GM12878 (cell line): ENCODE data around the gene CD96. TPM values are rescaled to one million over a fixed set of nuclear protein-coding genes. Genes with fewer than 3 reads are reported as not detected.

Source experiments
- ATAC-seq: fragments of 200-7000 bp; cut with Tn5 transposase; 3 replicates; pipeline ENCODE4 v1.9.1; 2020; ENCODE audit warnings: mild to moderate bottlenecking, moderate library complexity
- BruUV-seq: library from RNA; stranded (reverse); fragments of 400-500 nt; replicated peaks from 2 replicates; lab custom pipeline; 2021; lab: Mats Ljungman, UMichigan
- CTCF ChIA-PET: fragments of 300-600 bp; sonication (Branson Sonifier 250); formaldehyde crosslinking; extraction: SDS; loops from one replicate; lab custom pipeline; 2021; ENCODE audit warnings: inconsistent platforms; lab: Yijun Ruan, JAX
- POLR2A ChIA-PET: fragments of 350-600 bp; formaldehyde crosslinking; extraction: SDS; loops from one replicate; lab custom pipeline; 2021; ENCODE audit warnings: inconsistent platforms; lab: Charles Lee
- RAD21 ChIA-PET: fragments of 300-600 bp; sonication (Branson Sonifier 250); formaldehyde crosslinking; loops from one replicate; lab custom pipeline; 2023; ENCODE audit warnings: antibody characterized with exemption; ENCODE audit not compliant: unreplicated experiment; lab: Charles Lee
- SMC1A ChIA-PET: fragments of 300-600 bp; sonication (Branson Sonifier 250); formaldehyde crosslinking; loops from one replicate; lab custom pipeline; 2023; ENCODE audit not compliant: unreplicated experiment, uncharacterized antibody; lab: Charles Lee
- DNase-seq: peaks from one replicate; pipeline ENCODE4 v3.0.0-alpha.2; 2011; ENCODE audit warnings: low read depth, low spot score
- FAIRE-seq: peaks from 3 replicates; lab custom pipeline; 2011; peaks lifted over from hg19 to GRCh38; lab: Jason Lieb, UNC
- H2AFZ ChIP-seq: 2 replicates; pipeline ENCODE4 v1.6.0; 2011; ENCODE audit warnings: low read depth, low read length, control low read depth; ENCODE audit not compliant: control insufficient read depth
- H3K27ac ChIP-seq: 2 replicates; pipeline ENCODE4 v1.5.1; 2011; ENCODE audit warnings: control low read depth; ENCODE audit not compliant: control insufficient read depth, insufficient read depth
- H3K27me3 ChIP-seq, 2 experiments: replicated peaks in 1 of 2; 2 replicates each; pipeline versions ENCODE4 v1.6.0 to v1.6.1; 2011; ENCODE audit warnings: low read length in 1 of 2; ENCODE audit not compliant: control insufficient read depth in 2 of 2, insufficient read depth in 2 of 2
- H3K36me3 ChIP-seq, 2 experiments: 2 replicates each; pipeline ENCODE4 v1.5.1; 2011; ENCODE audit warnings: low read length in 1 of 2; ENCODE audit not compliant: control insufficient read depth in 2 of 2, insufficient read depth in 2 of 2
- H3K4me1 ChIP-seq: 2 replicates; pipeline ENCODE4 v1.6.1; 2011; ENCODE audit warnings: mild to moderate bottlenecking, low read length, moderate library complexity, mixed read lengths; ENCODE audit not compliant: control insufficient read depth, insufficient read depth
- H3K4me2 ChIP-seq: 2 replicates; pipeline ENCODE4 v1.6.0; 2011; ENCODE audit warnings: control low read depth; ENCODE audit not compliant: control insufficient read depth, insufficient read depth
- H3K4me3 ChIP-seq: fragments of 200-600 bp; sonication (generic); 2 replicates; pipeline ENCODE4 v1.5.1; 2016
- H3K79me2 ChIP-seq: 2 replicates; pipeline ENCODE4 v1.6.0; 2011; ENCODE audit warnings: low read length; ENCODE audit not compliant: control insufficient read depth, insufficient read depth
- H3K9ac ChIP-seq: 2 replicates; pipeline ENCODE4 v1.8.0; 2011; ENCODE audit warnings: low read length, control low read depth, mixed read lengths; ENCODE audit not compliant: control insufficient read depth, insufficient read depth
- H3K9me3 ChIP-seq: replicated peaks from 3 replicates; pipeline ENCODE4 v1.5.1; 2011; ENCODE audit warnings: mild to moderate bottlenecking, low read length; ENCODE audit not compliant: control insufficient read depth, insufficient read depth
- H4K20me1 ChIP-seq: 2 replicates; pipeline ENCODE4 v1.6.0; 2011; ENCODE audit not compliant: control insufficient read depth, insufficient read depth
- ATF7 ChIP-seq: fragments of 450-650 bp; IDR thresholded peaks from 2 replicates; pipeline ENCODE4 v1.6.1; 2016; ENCODE audit warnings: low read depth, mild to moderate bottlenecking
- CBFB ChIP-seq: IDR thresholded peaks from 2 replicates; pipeline ENCODE4 v1.6.1; 2016; ENCODE audit warnings: antibody characterized with exemption, low read depth
- CBX5 ChIP-seq: sonication (generic); IDR thresholded peaks from 2 replicates; pipeline ENCODE4 v1.6.1; 2016; ENCODE audit warnings: low read depth, moderate library complexity, mild to moderate bottlenecking, inconsistent platforms
- CHD1 ChIP-seq: IDR thresholded peaks from 2 replicates; pipeline ENCODE4 v1.6.1; 2012; ENCODE audit warnings: low read depth, low read length, improper control_type of control experiment
- HCFC1 ChIP-seq: fragments of 150-350 bp; IDR thresholded peaks from 2 replicates; pipeline ENCODE4 v1.6.1; 2014; ENCODE audit warnings: low read length
- HDAC2 ChIP-seq: fragments of 200-600 bp; sonication (generic); IDR thresholded peaks from 2 replicates; pipeline ENCODE4 v1.6.1; 2017
- HDAC6 ChIP-seq: fragments of 200-600 bp; sonication (generic); IDR thresholded peaks from one replicate; pipeline ENCODE4 v1.8.0; 2017; ENCODE audit warnings: antibody characterized with exemption; ENCODE audit not compliant: unreplicated experiment
- IKZF1 ChIP-seq: fragments of 450-650 bp; conservative IDR thresholded peaks from 2 replicates; pipeline ENCODE4 v1.6.1; 2017; ENCODE audit warnings: antibody characterized with exemption, mild to moderate bottlenecking
- MXI1 ChIP-seq: fragments of 150-350 bp; IDR thresholded peaks from 2 replicates; pipeline ENCODE4 v1.6.1; 2011; ENCODE audit warnings: low read depth, mild to moderate bottlenecking, inconsistent platforms, low read length, improper control_type of control experiment
- MYC ChIP-seq: IDR thresholded peaks from 2 replicates; pipeline ENCODE4 v1.6.1; 2011; ENCODE audit warnings: mild to moderate bottlenecking, low read length, moderate library complexity, inconsistent platforms; ENCODE audit not compliant: insufficient read depth, insufficient replicate concordance, insufficient read length, severe bottlenecking
- NR2F1 ChIP-seq: fragments of 450-650 bp; conservative IDR thresholded peaks from 2 replicates; pipeline ENCODE4 v1.6.1; 2017; ENCODE audit warnings: mild to moderate bottlenecking
- PAX8 ChIP-seq: fragments of 450-650 bp; IDR thresholded peaks from 2 replicates; pipeline ENCODE4 v1.6.1; 2017; ENCODE audit warnings: mild to moderate bottlenecking, moderate library complexity
- SMAD5 ChIP-seq: IDR thresholded peaks from 2 replicates; pipeline ENCODE4 v1.6.1; 2016; ENCODE audit warnings: antibody characterized with exemption, low read depth
- SREBF1 ChIP-seq: IDR thresholded peaks from 2 replicates; pipeline ENCODE4 v1.6.1; 2012; ENCODE audit warnings: mild to moderate bottlenecking, low read length
- TCF12 ChIP-seq: IDR thresholded peaks from 2 replicates; pipeline ENCODE4 v1.6.1; 2011; ENCODE audit warnings: low read depth, mild to moderate bottlenecking, low read length
- WRNIP1 ChIP-seq: IDR thresholded peaks from 2 replicates; pipeline ENCODE4 v1.6.1; 2011; ENCODE audit warnings: low read depth, low read length, improper control_type of control experiment, borderline replicate concordance
- ZNF622 ChIP-seq: fragments of 450-650 bp; IDR thresholded peaks from 2 replicates; pipeline ENCODE4 v1.6.1; 2017; ENCODE audit warnings: mild to moderate bottlenecking, inconsistent platforms
- WGBS: methylation state at CpG from one replicate; pipeline ENCODE4 v1.1.6; 2016; ENCODE audit warnings: low lambda C conversion rate; ENCODE audit not compliant: insufficient replicate concordance, insufficient coverage; ENCODE audit errors: missing lambda C conversion rate; 5-methylcytosine and 5-hydroxymethylcytosine counted together
- in situ Hi-C: fragments of 300-500 bp; cut with MboI; formaldehyde crosslinking; loops from 9 replicates; pipeline ENCODE4 v1.14.3; 2018; ENCODE audit warnings: mixed read lengths
- intact Hi-C: fragments of 100-400 bp; cut with micrococcal nuclease; formaldehyde crosslinking; loops from one replicate; pipeline ENCODE4 v1.14.2; 2022; ENCODE audit not compliant: unreplicated experiment
- polyA plus RNA-seq, 11 experiments: library from polyadenylated mRNA; depleted of rRNA in 4 of 11; unstranded in 6 of 11; stranded (reverse) in 5 of 11; fragments of >200 nt; fragmentation: Nextera tagmentation in 4 of 11; fragmentation: Illumina TruSeq in 1 of 11; extraction: Ambion mirVana in 4 of 11; extraction: Trizol in 1 of 11; gene quantifications; 1 replicate in 1 of 11; 2 replicates in 10 of 11; pipeline versions ENCODE4 v1.2.1 to v1.2.3, GENCODE V29; 2011 to 2016; ENCODE audit warnings: inconsistent platforms in 2 of 11, missing spikeins in 2 of 11, low read depth in 1 of 11
- total RNA-seq, 4 experiments: library from RNA; depleted of rRNA in 3 of 4; stranded (reverse); fragments of >200 nt in 3 of 4; fragmentation: Illumina TruSeq in 1 of 4; extraction: Trizol in 1 of 4; gene quantifications; 2 replicates each; pipeline versions ENCODE4 v1.2.1 to v1.2.3, GENCODE V29; 2013 to 2021
- TF ChIP-seq, protein P1 (sequence below): fragments of 450-650 bp; IDR thresholded peaks from 2 replicates; pipeline ENCODE4 v1.6.1; 2017; ENCODE audit warnings: borderline replicate concordance
- TF ChIP-seq, protein P2 (sequence below): IDR thresholded peaks from 2 replicates; pipeline ENCODE4 v1.6.1; 2012; ENCODE audit warnings: low read depth, low read length, improper control_type of control experiment
- TF ChIP-seq, protein P3 (sequence below): fragments of 450-650 bp; formaldehyde crosslinking; IDR thresholded peaks from 2 replicates; pipeline ENCODE4 v1.4.0; 2022; ENCODE audit warnings: mild to moderate bottlenecking, moderate library complexity

Gene CD96
- total and polyA plus RNA-seq, 10 of the 15 experiments (the other 5 are each of a cell fraction or from before 2014, with no cell fraction given): 0.13 to 10.1 (median 0.47) TPM

DNA sequence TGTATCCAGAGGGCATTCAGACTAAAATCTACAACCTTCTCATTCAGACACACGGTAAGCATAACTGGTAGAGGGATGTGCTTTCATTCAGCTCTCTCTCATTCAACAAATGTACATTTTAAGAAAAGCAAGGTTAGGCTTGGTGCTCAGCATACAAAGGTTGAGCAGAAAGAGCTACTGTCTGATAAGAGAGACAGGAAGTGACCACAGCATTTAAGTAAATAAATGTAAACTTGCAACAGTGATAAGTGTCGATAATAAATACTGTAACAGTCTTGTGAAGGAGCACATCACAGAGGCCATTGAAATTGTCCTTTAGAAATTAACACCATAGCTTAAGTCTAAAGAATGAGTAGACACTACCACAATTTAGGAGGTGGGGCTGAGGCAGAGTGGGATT, 3.4 kb downstream of the CD96 start:
- 92% methylated on average over 2 of the region's 2 CpGs for WGBS
- no peak overlapping the region for H2AFZ ChIP-seq
- intact Hi-C loops: loop anchor here (10.0 kb wide), 1 partner anchor 461 kb away; no protein-coding TSS in a partner anchor
- DNase-seq: no peak
- TF ChIP-seq CHD1: no peak
- no peak for TF ChIP-seq ATF7
- TF ChIP-seq WRNIP1: no peak
- no peak for TF ChIP-seq HCFC1
- TF ChIP-seq MYC: no peak
- no peak for TF ChIP-seq MXI1
- no peak for TF ChIP-seq ZNF622
- TF ChIP-seq HDAC6: no peak
- TF ChIP-seq NR2F1: no peak
- no peak for TF ChIP-seq SREBF1
- no peak for TF ChIP-seq CBX5
- TF ChIP-seq PAX8: no peak
- TF ChIP-seq, protein P1, sequence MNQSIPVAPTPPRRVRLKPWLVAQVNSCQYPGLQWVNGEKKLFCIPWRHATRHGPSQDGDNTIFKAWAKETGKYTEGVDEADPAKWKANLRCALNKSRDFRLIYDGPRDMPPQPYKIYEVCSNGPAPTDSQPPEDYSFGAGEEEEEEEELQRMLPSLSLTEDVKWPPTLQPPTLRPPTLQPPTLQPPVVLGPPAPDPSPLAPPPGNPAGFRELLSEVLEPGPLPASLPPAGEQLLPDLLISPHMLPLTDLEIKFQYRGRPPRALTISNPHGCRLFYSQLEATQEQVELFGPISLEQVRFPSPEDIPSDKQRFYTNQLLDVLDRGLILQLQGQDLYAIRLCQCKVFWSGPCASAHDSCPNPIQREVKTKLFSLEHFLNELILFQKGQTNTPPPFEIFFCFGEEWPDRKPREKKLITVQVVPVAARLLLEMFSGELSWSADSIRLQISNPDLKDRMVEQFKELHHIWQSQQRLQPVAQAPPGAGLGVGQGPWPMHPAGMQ: no peak
- no peak for TF ChIP-seq HDAC2
- TF ChIP-seq TCF12: no peak
- no peak for TF ChIP-seq IKZF1
- TF ChIP-seq, protein P2, sequence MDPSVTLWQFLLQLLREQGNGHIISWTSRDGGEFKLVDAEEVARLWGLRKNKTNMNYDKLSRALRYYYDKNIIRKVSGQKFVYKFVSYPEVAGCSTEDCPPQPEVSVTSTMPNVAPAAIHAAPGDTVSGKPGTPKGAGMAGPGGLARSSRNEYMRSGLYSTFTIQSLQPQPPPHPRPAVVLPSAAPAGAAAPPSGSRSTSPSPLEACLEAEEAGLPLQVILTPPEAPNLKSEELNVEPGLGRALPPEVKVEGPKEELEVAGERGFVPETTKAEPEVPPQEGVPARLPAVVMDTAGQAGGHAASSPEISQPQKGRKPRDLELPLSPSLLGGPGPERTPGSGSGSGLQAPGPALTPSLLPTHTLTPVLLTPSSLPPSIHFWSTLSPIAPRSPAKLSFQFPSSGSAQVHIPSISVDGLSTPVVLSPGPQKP: no peak
- no peak for TF ChIP-seq CBFB
- TF ChIP-seq SMAD5: no peak
- TF ChIP-seq, protein P3, sequence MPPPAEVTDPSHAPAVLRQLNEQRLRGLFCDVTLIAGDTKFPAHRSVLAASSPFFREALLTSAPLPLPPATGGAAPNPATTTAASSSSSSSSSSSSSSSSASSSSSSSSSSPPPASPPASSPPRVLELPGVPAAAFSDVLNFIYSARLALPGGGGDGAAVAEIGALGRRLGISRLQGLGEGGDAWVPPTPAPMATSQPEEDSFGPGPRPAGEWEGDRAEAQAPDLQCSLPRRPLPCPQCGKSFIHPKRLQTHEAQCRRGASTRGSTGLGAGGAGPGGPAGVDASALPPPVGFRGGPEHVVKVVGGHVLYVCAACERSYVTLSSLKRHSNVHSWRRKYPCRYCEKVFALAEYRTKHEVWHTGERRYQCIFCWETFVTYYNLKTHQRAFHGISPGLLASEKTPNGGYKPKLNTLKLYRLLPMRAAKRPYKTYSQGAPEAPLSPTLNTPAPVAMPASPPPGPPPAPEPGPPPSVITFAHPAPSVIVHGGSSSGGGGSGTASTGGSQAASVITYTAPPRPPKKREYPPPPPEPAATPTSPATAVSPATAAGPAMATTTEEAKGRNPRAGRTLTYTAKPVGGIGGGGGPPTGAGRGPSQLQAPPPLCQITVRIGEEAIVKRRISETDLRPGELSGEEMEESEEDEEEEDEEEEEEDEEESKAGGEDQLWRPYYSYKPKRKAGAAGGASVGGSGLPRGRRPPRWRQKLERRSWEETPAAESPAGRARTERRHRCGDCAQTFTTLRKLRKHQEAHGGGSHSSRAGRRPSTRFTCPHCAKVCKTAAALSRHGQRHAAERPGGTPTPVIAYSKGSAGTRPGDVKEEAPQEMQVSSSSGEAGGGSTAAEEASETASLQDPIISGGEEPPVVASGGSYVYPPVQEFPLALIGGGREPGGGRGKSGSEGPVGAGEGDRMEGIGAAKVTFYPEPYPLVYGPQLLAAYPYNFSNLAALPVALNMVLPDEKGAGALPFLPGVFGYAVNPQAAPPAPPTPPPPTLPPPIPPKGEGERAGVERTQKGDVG (CRISPR knock-in tag): no peak
- TF ChIP-seq, all 136 proteins: peak for 0
- H3K4me2 ChIP-seq: no peak overlapping the region
- no peak overlapping the region for H3K27ac ChIP-seq
- no peaks in the 10 kb centered on the region; a peak in 1 of 4 replicates for H3K27me3 ChIP-seq
- ChIA-PET POLR2A (no interaction called here), SMC1A (interaction anchor here (0.7 to 1.1 kb wide), 2 partner anchors 13 to 1226 kb away, joined by 3 read pairs; no protein-coding TSS in a partner anchor), RAD21 (interaction anchor here (0.9 to 1.0 kb wide), 2 partner anchors 54 to 124 kb away, joined by 3 read pairs; no protein-coding TSS in a partner anchor), CTCF (interaction anchor here (1.0 to 1.2 kb wide), 2 partner anchors 22 to 73 kb away, joined by 3 read pairs; no protein-coding TSS in a partner anchor)
- H3K9ac ChIP-seq: no peak overlapping the region
- peaks cover 17% of the 10 kb centered on the region for H3K4me1 ChIP-seq
- FAIRE-seq: no peak
- in situ Hi-C loops: no loop called here
- no peaks in the 10 kb centered on the region for H4K20me1 ChIP-seq
- H3K9me3 ChIP-seq: no peaks in the 10 kb centered on the region
- H3K4me3 ChIP-seq: no peak overlapping the region
- BruUV-seq: no TSS peak
- H3K79me2 ChIP-seq: no peaks in the 10 kb centered on the region
- no peaks in the 10 kb centered on the region for H3K36me3 ChIP-seq
- no peak for ATAC-seq
